Measurements from ENCODE around the gene ACSL3. TPM values are rescaled to one million over a fixed set of nuclear protein-coding genes. Genes with fewer than 3 reads are reported as not detected.

Gene ACSL3
- total RNA-seq, 1 experiment from 2014 or later, result 100 TPM

- no peak for DNase-seq (ENCODE audit: low read depth)
- in situ Hi-C loops (cut with HindIII; ENCODE audit: low pct_unique_long_range_greater_than_20kb, low sequenced_read_pairs), result no loop called here
Observed at GRCh38 chr2:222875482-222875881, 14.6 kb downstream of the ACSL3 start.

- in situ Hi-C loops (cut with HindIII; ENCODE audit: low pct_unique_long_range_greater_than_20kb, low sequenced_read_pairs), result no loop called here
- no peak for DNase-seq (ENCODE audit: low read depth)
Observed at GRCh38 chr2:222876947-222877346, 16.1 kb downstream of the ACSL3 start.

DNA sequence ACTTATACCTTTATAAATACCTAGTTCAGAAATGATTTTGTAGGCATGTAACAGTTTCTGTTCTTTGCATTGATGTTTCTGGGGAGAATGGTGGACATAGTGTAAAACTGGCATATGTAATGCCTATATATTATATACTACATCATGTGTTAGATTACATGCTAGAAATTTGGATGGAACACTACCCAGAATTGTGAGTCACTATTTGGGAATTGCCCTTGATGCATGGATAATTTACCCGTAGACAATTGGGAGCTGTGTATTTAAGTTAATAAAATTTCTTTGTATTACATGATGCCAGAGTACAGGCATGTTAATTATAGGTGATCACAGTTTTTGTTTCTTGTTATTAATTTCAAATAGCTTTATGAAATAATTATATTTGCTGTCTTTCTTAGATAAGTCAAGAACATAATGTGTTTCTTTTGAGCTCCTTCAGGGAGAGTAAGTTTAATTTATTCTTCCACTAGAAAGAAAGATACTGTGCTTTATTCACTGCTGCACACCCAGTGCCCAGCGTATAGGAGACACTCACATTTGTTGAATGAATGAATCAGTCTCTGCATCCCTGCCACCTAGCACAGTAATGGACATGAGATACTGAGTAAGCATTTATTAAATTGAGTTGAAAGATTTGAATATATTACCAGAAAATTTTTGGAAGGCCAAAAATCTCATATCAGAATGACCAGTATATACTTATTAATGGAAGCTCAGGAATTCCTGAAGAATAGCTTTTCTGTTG, 16.9 kb downstream of the ACSL3 start:
- in situ Hi-C loops (cut with HindIII; ENCODE audit: low pct_unique_long_range_greater_than_20kb, low sequenced_read_pairs), result no loop called here
- no peak for DNase-seq (ENCODE audit: low read depth)

- in situ Hi-C loops (cut with HindIII; ENCODE audit: low pct_unique_long_range_greater_than_20kb, low sequenced_read_pairs), result no loop called here
- DNase-seq (ENCODE audit: low read depth), result no peak
Observed at GRCh38 chr2:222878301-222878876, 17.6 kb downstream of the ACSL3 start.

DNA sequence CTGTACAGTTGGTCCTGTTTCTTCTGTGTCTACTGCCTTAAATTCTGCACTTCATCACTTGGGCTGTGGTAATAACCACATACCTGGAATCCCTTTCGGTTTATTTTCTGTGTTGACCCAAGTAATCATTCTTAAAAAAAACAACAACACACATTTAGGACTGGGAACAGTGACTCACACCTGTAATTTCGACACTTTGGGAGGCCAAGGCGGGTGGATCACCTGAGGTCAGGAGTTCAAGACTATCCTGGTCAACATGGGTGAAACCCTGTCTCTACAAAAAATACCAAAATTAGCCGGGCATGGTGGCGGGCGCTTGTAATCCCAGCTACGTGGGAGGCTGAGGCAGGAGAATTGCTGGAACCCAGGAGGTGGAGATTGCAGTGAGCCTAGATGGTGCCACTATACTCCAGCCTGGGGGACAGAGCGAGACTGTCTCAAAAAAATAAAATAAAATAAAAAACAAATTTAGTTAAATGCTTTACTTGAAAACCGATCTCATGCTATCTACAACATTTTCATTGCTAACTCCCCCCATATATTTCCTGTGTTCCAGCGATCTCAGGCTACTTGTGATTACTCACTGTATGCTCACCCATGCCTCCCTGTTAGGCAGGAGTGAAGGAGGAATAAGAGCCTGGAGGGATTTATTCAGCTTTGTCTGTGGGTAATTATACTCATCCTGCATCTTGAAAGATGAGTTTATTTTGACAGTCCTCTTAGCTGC, 18.2 kb downstream of the ACSL3 start:
- in situ Hi-C loops (cut with HindIII; ENCODE audit: low pct_unique_long_range_greater_than_20kb, low sequenced_read_pairs), result no loop called here
- no peak for DNase-seq (ENCODE audit: low read depth)

GRCh38 chr2:222879604-222879933, 18.7 kb downstream of the ACSL3 start:
- in situ Hi-C loops (cut with HindIII; ENCODE audit: low pct_unique_long_range_greater_than_20kb, low sequenced_read_pairs), result no loop called here

DNA sequence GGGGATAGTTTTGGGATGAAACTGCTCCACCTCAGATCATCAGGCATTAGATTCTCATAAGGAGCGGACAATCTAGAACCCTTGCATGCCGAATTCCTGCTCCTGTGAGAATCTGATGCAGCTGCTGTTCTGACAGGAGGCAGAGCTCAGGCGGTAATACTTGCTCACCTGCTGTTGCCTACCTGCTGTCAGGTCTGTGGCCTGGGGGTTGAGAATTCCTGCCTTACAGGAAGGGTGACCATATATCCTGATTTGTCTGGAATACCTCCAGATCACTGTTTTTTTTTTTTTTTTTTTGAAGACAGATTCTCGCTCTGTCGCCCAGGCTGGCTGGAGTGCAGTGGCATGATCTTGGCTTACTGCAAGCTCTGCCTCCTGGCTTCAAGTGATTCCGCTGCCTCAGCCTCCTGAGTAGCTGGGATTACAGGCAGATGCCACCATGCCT, 21.7 kb downstream of the ACSL3 start:
- in situ Hi-C loops (cut with HindIII; ENCODE audit: low pct_unique_long_range_greater_than_20kb, low sequenced_read_pairs), result no loop called here
- peak; percentile 26 for DNase-seq (ENCODE audit: low read depth)

More at GRCh38 chr2:222879604-222879933, 18.7 kb downstream of the ACSL3 start:
- no peak for DNase-seq (ENCODE audit: low read depth)

GRCh38 chr2:222883420-222883819, 22.6 kb downstream of the ACSL3 start:
- in situ Hi-C loops (cut with HindIII; ENCODE audit: low pct_unique_long_range_greater_than_20kb, low sequenced_read_pairs), result no loop called here
- DNase-seq (ENCODE audit: low read depth), result no peak

DNA sequence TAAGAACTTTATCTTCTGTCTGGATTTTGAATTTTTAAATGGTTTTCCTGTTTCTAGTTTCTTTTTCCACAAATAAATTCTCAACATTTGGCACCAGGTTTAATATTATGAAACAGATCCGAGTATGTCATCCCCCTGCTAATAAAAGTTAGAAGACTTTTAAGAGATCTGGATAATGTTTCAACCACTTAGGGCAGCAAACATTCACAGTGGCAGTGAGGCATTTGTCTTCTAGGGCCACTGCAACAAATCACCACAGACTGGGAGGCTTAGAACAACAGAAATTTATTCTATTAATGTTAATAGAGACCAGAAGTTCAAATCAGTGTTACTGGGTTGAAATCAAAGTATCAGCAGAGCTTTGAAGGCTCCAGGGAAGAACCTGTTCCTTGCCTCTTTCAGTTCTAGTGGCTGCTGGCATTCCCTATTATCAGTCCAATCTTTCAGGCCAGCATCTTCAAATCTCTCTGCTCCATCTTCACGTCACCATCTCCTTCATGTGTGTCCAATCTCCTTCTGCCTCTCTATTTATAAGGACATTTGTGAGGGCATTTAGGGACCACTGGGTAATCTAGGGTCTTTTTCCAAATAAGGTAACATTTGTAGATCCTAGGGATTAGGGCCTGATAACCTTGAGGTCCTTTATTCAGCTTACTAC, 23.4 kb downstream of the ACSL3 start:
- in situ Hi-C loops (cut with HindIII; ENCODE audit: low pct_unique_long_range_greater_than_20kb, low sequenced_read_pairs), result no loop called here
- no peak for DNase-seq (ENCODE audit: low read depth)

- in situ Hi-C loops (cut with HindIII; ENCODE audit: low pct_unique_long_range_greater_than_20kb, low sequenced_read_pairs), result no loop called here
- no peak for DNase-seq (ENCODE audit: low read depth)
Observed at GRCh38 chr2:222884805-222885424, 24.1 kb downstream of the ACSL3 start.

DNA sequence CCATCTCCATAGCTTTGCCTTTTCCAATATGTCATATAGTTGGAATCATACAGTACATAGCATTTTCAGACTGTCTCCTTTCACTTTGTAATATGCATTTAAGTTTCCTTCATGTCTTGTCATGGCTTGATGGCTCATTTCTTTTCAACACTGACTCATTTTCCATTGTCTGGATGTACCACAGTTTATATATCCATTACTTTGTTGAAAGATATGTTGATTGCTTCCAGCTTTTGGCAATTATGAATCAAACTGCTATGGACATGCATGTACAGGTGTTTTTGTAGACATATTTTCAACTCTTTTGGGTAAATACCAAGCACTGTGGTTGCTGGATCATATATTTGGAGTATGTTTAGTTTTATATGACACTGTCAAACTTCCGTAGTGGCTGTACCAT, 26.3 kb downstream of the ACSL3 start:
- no peak for DNase-seq (ENCODE audit: low read depth)
- in situ Hi-C loops (cut with HindIII; ENCODE audit: low pct_unique_long_range_greater_than_20kb, low sequenced_read_pairs), result no loop called here

- no peak for DNase-seq (ENCODE audit: low read depth)
- in situ Hi-C loops (cut with HindIII; ENCODE audit: low pct_unique_long_range_greater_than_20kb, low sequenced_read_pairs), result no loop called here
Observed at GRCh38 chr2:222888716-222889115, 27.9 kb downstream of the ACSL3 start.

- no peak for DNase-seq (ENCODE audit: low read depth)
- in situ Hi-C loops (cut with HindIII; ENCODE audit: low pct_unique_long_range_greater_than_20kb, low sequenced_read_pairs), result no loop called here
Observed at GRCh38 chr2:222891890-222892289, 31.1 kb downstream of the ACSL3 start.

DNA sequence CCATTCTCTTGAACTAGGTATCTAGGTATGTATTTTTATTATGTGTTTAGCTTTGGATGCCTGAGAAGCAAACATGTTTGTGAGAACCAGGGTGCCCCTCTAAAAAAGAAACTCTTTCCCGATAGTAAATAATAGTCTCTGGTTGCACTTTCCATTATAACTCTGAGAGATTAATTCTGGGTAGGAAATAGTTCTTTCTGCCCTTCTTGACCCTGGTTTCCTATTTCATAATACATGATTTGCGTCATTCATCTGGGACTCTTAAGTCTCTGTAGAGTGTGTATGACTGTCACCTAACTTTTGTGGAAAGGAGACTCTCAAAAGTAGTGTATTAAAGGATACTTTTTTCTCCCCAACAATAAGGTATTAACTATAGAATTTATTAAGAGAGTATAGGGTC, 31.5 kb downstream of the ACSL3 start:
- in situ Hi-C loops (cut with HindIII; ENCODE audit: low pct_unique_long_range_greater_than_20kb, low sequenced_read_pairs), result no loop called here
- no peak for DNase-seq (ENCODE audit: low read depth)

DNA sequence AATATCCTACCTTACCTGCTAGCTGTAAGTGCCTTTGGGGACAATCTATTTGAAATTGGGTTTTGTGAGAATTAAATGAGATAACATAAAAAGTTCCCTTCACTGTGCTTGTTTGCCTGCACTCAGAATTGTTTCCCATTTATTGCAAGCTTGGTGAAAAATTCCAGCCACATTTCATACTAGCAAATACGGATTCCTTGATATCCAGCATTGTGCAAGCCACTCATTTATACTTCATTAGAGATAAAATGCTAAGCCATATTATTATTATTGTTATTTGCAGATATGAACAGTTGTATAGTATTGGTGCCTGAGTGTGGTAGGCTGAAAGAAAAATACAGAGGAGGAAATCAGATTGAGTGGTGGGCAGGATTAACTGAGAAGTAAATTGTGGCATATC, 31.9 kb downstream of the ACSL3 start:
- in situ Hi-C loops (cut with HindIII; ENCODE audit: low pct_unique_long_range_greater_than_20kb, low sequenced_read_pairs), result no loop called here
- no peak for DNase-seq (ENCODE audit: low read depth)

- no peak for DNase-seq (ENCODE audit: low read depth)
- in situ Hi-C loops (cut with HindIII; ENCODE audit: low pct_unique_long_range_greater_than_20kb, low sequenced_read_pairs), result no loop called here
Observed at GRCh38 chr2:222893716-222894115, 32.9 kb downstream of the ACSL3 start.

DNA sequence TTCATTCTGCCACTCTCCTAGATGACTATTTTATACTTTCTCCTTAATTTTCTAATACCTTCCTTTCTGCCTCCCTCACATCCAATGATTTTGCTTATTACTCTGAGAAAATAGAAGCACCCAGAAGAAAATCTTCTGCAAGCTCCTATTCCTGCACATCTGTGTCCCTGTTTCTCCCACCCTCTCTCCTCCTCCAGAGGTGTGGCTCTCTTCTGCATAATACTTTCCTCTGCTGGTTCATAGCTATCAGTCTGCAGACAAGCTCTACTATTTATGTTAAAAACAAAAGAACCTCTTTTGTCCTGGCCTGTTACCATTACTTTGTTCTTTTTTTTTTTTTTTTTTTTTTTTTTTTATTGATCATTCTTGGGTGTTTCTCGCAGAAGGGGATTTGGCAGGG, 34.3 kb downstream of the ACSL3 start:
- DNase-seq (ENCODE audit: low read depth), result no peak
- in situ Hi-C loops (cut with HindIII; ENCODE audit: low pct_unique_long_range_greater_than_20kb, low sequenced_read_pairs), result no loop called here

GRCh38 chr2:222897898-222898297, 37.1 kb downstream of the ACSL3 start:
- in situ Hi-C loops (cut with HindIII; ENCODE audit: low pct_unique_long_range_greater_than_20kb, low sequenced_read_pairs), result no loop called here
- DNase-seq (ENCODE audit: low read depth), result no peak

All from Caki2 (cell line).